K562 (cell line): ENCODE results near the gene BAIAP2. TPM values are rescaled to one million over a fixed set of nuclear protein-coding genes. Genes with fewer than 3 reads are reported as not detected.

Source experiments
- ATAC-seq: fragments of 200-7000 bp; cut with Tn5 transposase; 3 replicates; pipeline ENCODE4 v1.9.1; 2020; ENCODE audit warnings: moderate library complexity
- BruUV-seq: library from RNA; stranded (reverse); fragments of 400-500 nt; replicated peaks from 2 replicates; lab custom pipeline; 2021; lab: Mats Ljungman, UMichigan
- CTCF ChIA-PET: fragments of 300-600 bp; formaldehyde crosslinking; extraction: SDS; loops from one replicate; lab custom pipeline; 2021; ENCODE audit warnings: low intra/inter-chr PET ratio; lab: Yijun Ruan, JAX
- POLR2A ChIA-PET: fragments of 300-600, 350-650 bp; sonication (Branson Sonifier 250); formaldehyde crosslinking; extraction: SDS; loops from one replicate; lab custom pipeline; 2021; ENCODE audit warnings: antibody characterized with exemption, inconsistent platforms; lab: Yijun Ruan, JAX
- DNase-seq, 4 experiments: peaks; one replicate each; pipeline versions ENCODE4 v3.0.0 to v3.0.0-alpha.2; 2011 to 2018; ENCODE audit warnings: low spot score in 3 of 4, mixed read lengths in 3 of 4; ENCODE audit errors: extremely low read depth in 1 of 4
- FAIRE-seq: peaks from 2 replicates; lab custom pipeline; 2011; peaks lifted over from hg19 to GRCh38; lab: Jason Lieb, UNC
- H2AFZ ChIP-seq: 2 replicates; pipeline ENCODE4 v1.6.0; 2011; ENCODE audit warnings: low read depth, low read length, control low read depth, inconsistent platforms
- H3K27ac ChIP-seq: fragments of 200-600 bp; 3 replicates; pipeline ENCODE4 v1.8.0; 2011; ENCODE audit warnings: low read depth, mild to moderate bottlenecking, control low read depth, inconsistent platforms, low read length, moderate library complexity, mixed read lengths; ENCODE audit errors: extremely low read depth
- H3K27me3 ChIP-seq, 2 experiments: fragments of 300-600 bp in 1 of 2; 2 replicates in 1 of 2; 3 replicates in 1 of 2; pipeline versions ENCODE4 v1.6.0 to v1.8.0; 2011; ENCODE audit warnings: inconsistent platforms in 2 of 2, low read length in 2 of 2, mild to moderate bottlenecking in 1 of 2, mixed read lengths in 1 of 2, moderate library complexity in 1 of 2; ENCODE audit not compliant: control insufficient read depth in 2 of 2, insufficient read depth in 2 of 2
- H3K36me3 ChIP-seq: fragments of 300-600 bp; 3 replicates; pipeline ENCODE4 v1.8.0; 2011; ENCODE audit warnings: mild to moderate bottlenecking, low read length, inconsistent platforms; ENCODE audit not compliant: control insufficient read depth, insufficient read depth
- H3K4me1 ChIP-seq, 2 experiments: fragments of 200-600 bp in 1 of 2; replicated peaks in 1 of 2; 2 replicates in 1 of 2; 3 replicates in 1 of 2; pipeline versions ENCODE4 v1.5.1 to v1.8.0; 2011; ENCODE audit warnings: inconsistent platforms in 2 of 2, low read length in 2 of 2, mild to moderate bottlenecking in 1 of 2, mixed read lengths in 1 of 2, moderate library complexity in 1 of 2; ENCODE audit not compliant: control insufficient read depth in 2 of 2, insufficient read depth in 2 of 2
- H3K4me2 ChIP-seq: 2 replicates; pipeline ENCODE4 v1.6.1; 2011; ENCODE audit warnings: low read length, control low read depth, inconsistent platforms, mixed read lengths; ENCODE audit not compliant: insufficient read depth
- H3K4me3 ChIP-seq: fragments of 200-600 bp; sonication (generic), shearing (Covaris generic); 2 replicates; pipeline ENCODE4 v1.5.1; 2016; ENCODE audit warnings: control low read depth, inconsistent platforms
- H3K79me2 ChIP-seq: fragments of 200-600 bp; 3 replicates; pipeline ENCODE4 v1.8.0; 2011; ENCODE audit warnings: low read length, inconsistent platforms; ENCODE audit not compliant: control insufficient read depth, insufficient read depth
- H3K9ac ChIP-seq, 2 experiments: 2 replicates each; pipeline versions ENCODE4 v1.6.0 to v1.6.1; 2011; ENCODE audit warnings: low read depth in 2 of 2, low read length in 2 of 2, control low read depth in 1 of 2, inconsistent platforms in 1 of 2, mild to moderate bottlenecking in 1 of 2, mixed read lengths in 1 of 2; ENCODE audit not compliant: insufficient read depth in 1 of 2
- H3K9me1 ChIP-seq: one replicate; pipeline ENCODE4 v1.6.0; 2011; ENCODE audit warnings: inconsistent platforms, mild to moderate bottlenecking, low read length, moderate library complexity; ENCODE audit not compliant: control insufficient read depth, insufficient read depth
- H3K9me3 ChIP-seq: replicated peaks from 2 replicates; pipeline ENCODE4 v1.5.1; 2011; ENCODE audit warnings: low read depth, low read length, inconsistent platforms; ENCODE audit not compliant: control insufficient read depth, insufficient read depth
- H4K20me1 ChIP-seq: replicated peaks from 2 replicates; pipeline ENCODE4 v1.6.1; 2011; ENCODE audit warnings: low read length, inconsistent platforms, mixed read lengths; ENCODE audit not compliant: control insufficient read depth, insufficient read depth
- ATF7 ChIP-seq: fragments of 450-650 bp; IDR thresholded peaks from 2 replicates; pipeline ENCODE4 v1.7.1; 2014; ENCODE audit warnings: mild to moderate bottlenecking, moderate library complexity
- CEBPB ChIP-seq: fragments of 450-650 bp; IDR thresholded peaks from 2 replicates; pipeline ENCODE4 v1.6.1; 2016; ENCODE audit warnings: missing genetic modification characterization, missing compliant biosample characterization
- E2F6 ChIP-seq, 2 experiments: IDR thresholded peaks; 2 replicates each; pipeline ENCODE4 v1.6.1; 2011; ENCODE audit warnings: borderline replicate concordance in 1 of 2, control low read depth in 1 of 2, low read depth in 1 of 2, low read length in 1 of 2, mild to moderate bottlenecking in 1 of 2, mixed read lengths in 1 of 2, moderate library complexity in 1 of 2; ENCODE audit not compliant: insufficient read depth in 1 of 2, insufficient read length in 1 of 2, poor library complexity in 1 of 2, severe bottlenecking in 1 of 2; ENCODE audit errors: extremely low read depth in 1 of 2
- FOXK1 ChIP-seq: sonication (generic); formaldehyde crosslinking; IDR thresholded peaks from 2 replicates; pipeline ENCODE4 v1.8.0; 2022; ENCODE audit warnings: missing genetic modification reagents, mild to moderate bottlenecking, borderline replicate concordance
- MAFG ChIP-seq: fragments of 450-650 bp; conservative IDR thresholded peaks from 2 replicates; pipeline ENCODE4 v1.6.1; 2016; ENCODE audit warnings: missing genetic modification characterization, missing compliant biosample characterization
- NBN ChIP-seq: fragments of 450-650 bp; IDR thresholded peaks from 2 replicates; pipeline ENCODE4 v1.6.1; 2016; ENCODE audit warnings: low read depth, mild to moderate bottlenecking
- PHB2 ChIP-seq: fragments of 450-650 bp; IDR thresholded peaks from 2 replicates; pipeline ENCODE4 v1.6.1; 2017; ENCODE audit warnings: low read depth
- ZNF280B ChIP-seq: fragments of 250-450 bp; sonication (Bioruptor Pico); IDR thresholded peaks from 2 replicates; pipeline ENCODE4 v1.5.1; 2021; ENCODE audit warnings: mild to moderate bottlenecking
- ZNF57 ChIP-seq: fragments of 450-650 bp; formaldehyde crosslinking; IDR thresholded peaks from 2 replicates; pipeline ENCODE4 v1.4.0; 2020; ENCODE audit warnings: mild to moderate bottlenecking, moderate library complexity
- ZNF696 ChIP-seq: fragments of 250-450 bp; sonication (Bioruptor Pico); conservative IDR thresholded peaks from 2 replicates; pipeline ENCODE4 v1.4.0; 2020; ENCODE audit warnings: mild to moderate bottlenecking, moderate library complexity
- WGBS: fragments of 100-300 bp; shearing (Covaris generic); methylation state at CpG from one replicate; pipeline ENCODE4 v1.1.6; 2016; ENCODE audit warnings: low coverage, mixed read lengths; ENCODE audit not compliant: insufficient coverage; ENCODE audit errors: missing lambda C conversion rate; 5-methylcytosine and 5-hydroxymethylcytosine counted together
- in situ Hi-C: fragments of 300-500 bp; cut with MboI; formaldehyde crosslinking; loops from 4 replicates; pipeline ENCODE4 v1.15.0; 2018; ENCODE audit warnings: inconsistent platforms, mixed read lengths
- intact Hi-C: fragments of 100-400 bp; cut with micrococcal nuclease; formaldehyde crosslinking; loops from 2 replicates; pipeline ENCODE4 v1.14.2; 2022
- polyA plus RNA-seq, 8 experiments: library from polyadenylated mRNA; depleted of rRNA in 4 of 8; stranded (reverse) in 5 of 8; unstranded in 3 of 8; fragments of >200 nt; fragmentation: Nextera tagmentation in 2 of 8; fragmentation: Illumina TruSeq in 1 of 8; extraction: Ambion mirVana in 2 of 8; extraction: Trizol in 1 of 8; gene quantifications; 2 replicates each; pipeline versions ENCODE4 v1.2.1 to v1.2.3, GENCODE V29; 2011 to 2014; ENCODE audit warnings: inconsistent platforms in 1 of 8, missing spikeins in 1 of 8
- total RNA-seq, 7 experiments: library from RNA; depleted of rRNA in 6 of 7; stranded (reverse); fragments of >200 nt in 6 of 7; fragmentation: Illumina TruSeq in 2 of 7; extraction: Trizol in 2 of 7; gene quantifications; 2 replicates each; pipeline versions ENCODE4 v1.2.1 to v1.2.3, GENCODE V29; 2011 to 2021; ENCODE audit warnings: low replicate concordance in 1 of 7
- TF ChIP-seq, protein P1 (sequence below): fragments of 450-650 bp; formaldehyde crosslinking; IDR thresholded peaks from 2 replicates; pipeline ENCODE4 v1.4.0; 2022; ENCODE audit warnings: missing genetic modification characterization
- TF ChIP-seq, protein P2 (sequence below): fragments of 150-350 bp; conservative IDR thresholded peaks from 2 replicates; pipeline ENCODE4 v1.6.1; 2014; ENCODE audit warnings: low read length

BAIAP2 gene
- total and polyA plus RNA-seq, 9 of the 15 experiments (the other 6 are each of a cell fraction or from before 2014, with no cell fraction given): 2.3 to 51.6 (median 18.4) TPM

- H3K9ac ChIP-seq: peak overlapping the region in 1 of 2 experiments; percentile 35; a peak in 1 of 4 replicates
Measured at GRCh38 chr17:81068411-81069134, 33.6 kb downstream of the BAIAP2 start.

More at GRCh38 chr17:81068411-81069134, 33.6 kb downstream of the BAIAP2 start:
- in situ Hi-C loops: no loop called here
- H3K27ac ChIP-seq: no peak overlapping the region
- H2AFZ ChIP-seq: no peak overlapping the region
- no TSS peak for BruUV-seq
- intact Hi-C loops: no loop called here
- H3K9me3 ChIP-seq: no peaks in the 10 kb centered on the region
- WGBS: 88% methylated on average over 25 of the region's 26 CpGs
- H3K4me3 ChIP-seq: no peak overlapping the region
- POLR2A ChIA-PET: interaction anchor here (0.6 kb wide), 1 partner anchor 140 kb away, joined by 3 read pairs; no protein-coding TSS in a partner anchor
- no peaks in the 10 kb centered on the region; the same call in 1 of the 2 replicates for H4K20me1 ChIP-seq
- no peak overlapping the region for H3K4me2 ChIP-seq
- peaks cover 9% of the 10 kb centered on the region; the same call in 2 of the 3 replicates for H3K36me3 ChIP-seq
- CTCF ChIA-PET: interaction anchor here (0.6 kb wide), 1 partner anchor 569 kb away, joined by 3 read pairs; the partner anchor contains the start of gene TSPAN10
- TF ChIP-seq NBN (no peak), ZNF57 (CRISPR knock-in tag) (no peak), CEBPB (tag) (no peak), PHB2 (no peak), E2F6 (IDR thresholded peaks at IDR 0.05; ENCODE audit: borderline replicate concordance in 1 of 2, extremely low read depth in 1 of 2, insufficient read depth in 1 of 2, insufficient read length in 1 of 2, low read depth in 1 of 2, low read length in 1 of 2, poor library complexity in 1 of 2, severe bottlenecking in 1 of 2) (no peak), ZNF280B (CRISPR knock-in tag) (no peak), FOXK1 (no peak), ZNF696 (CRISPR knock-in tag) (no peak), MAFG (tag) (no peak), ATF7 (no peak)
- TF ChIP-seq, protein P1, sequence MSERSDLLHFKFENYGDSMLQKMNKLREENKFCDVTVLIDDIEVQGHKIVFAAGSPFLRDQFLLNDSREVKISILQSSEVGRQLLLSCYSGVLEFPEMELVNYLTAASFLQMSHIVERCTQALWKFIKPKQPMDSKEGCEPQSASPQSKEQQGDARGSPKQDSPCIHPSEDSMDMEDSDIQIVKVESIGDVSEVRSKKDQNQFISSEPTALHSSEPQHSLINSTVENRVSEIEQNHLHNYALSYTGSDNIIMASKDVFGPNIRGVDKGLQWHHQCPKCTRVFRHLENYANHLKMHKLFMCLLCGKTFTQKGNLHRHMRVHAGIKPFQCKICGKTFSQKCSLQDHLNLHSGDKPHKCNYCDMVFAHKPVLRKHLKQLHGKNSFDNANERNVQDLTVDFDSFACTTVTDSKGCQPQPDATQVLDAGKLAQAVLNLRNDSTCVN (CRISPR knock-in tag): no peak
- TF ChIP-seq, protein P2, sequence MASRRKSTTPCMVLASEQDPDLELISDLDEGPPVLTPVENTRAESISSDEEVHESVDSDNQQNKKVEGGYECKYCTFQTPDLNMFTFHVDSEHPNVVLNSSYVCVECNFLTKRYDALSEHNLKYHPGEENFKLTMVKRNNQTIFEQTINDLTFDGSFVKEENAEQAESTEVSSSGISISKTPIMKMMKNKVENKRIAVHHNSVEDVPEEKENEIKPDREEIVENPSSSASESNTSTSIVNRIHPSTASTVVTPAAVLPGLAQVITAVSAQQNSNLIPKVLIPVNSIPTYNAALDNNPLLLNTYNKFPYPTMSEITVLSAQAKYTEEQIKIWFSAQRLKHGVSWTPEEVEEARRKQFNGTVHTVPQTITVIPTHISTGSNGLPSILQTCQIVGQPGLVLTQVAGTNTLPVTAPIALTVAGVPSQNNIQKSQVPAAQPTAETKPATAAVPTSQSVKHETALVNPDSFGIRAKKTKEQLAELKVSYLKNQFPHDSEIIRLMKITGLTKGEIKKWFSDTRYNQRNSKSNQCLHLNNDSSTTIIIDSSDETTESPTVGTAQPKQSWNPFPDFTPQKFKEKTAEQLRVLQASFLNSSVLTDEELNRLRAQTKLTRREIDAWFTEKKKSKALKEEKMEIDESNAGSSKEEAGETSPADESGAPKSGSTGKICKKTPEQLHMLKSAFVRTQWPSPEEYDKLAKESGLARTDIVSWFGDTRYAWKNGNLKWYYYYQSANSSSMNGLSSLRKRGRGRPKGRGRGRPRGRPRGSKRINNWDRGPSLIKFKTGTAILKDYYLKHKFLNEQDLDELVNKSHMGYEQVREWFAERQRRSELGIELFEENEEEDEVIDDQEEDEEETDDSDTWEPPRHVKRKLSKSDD: no peak
- no peaks in the 10 kb centered on the region for H3K27me3 ChIP-seq
- no peaks in the 10 kb centered on the region; the same call in 2 of the 3 replicates for H3K79me2 ChIP-seq
- no peak for FAIRE-seq
- H3K9me1 ChIP-seq: no peaks in the 10 kb centered on the region
- ATAC-seq: no peak
- no peak for DNase-seq
- H3K4me1 ChIP-seq: peaks cover 0 to 70% of the 10 kb centered on the region in 2 experiments; a peak in 3 of 5 replicates
